Measurements from ENCODE around the gene GPR39.
"Not testable (repeated sequence)": the region's sequence is repeated elsewhere in the genome, so short reads cannot be mapped to it uniquely, and the experiment has no call there.

The GPR39 gene

DNA sequence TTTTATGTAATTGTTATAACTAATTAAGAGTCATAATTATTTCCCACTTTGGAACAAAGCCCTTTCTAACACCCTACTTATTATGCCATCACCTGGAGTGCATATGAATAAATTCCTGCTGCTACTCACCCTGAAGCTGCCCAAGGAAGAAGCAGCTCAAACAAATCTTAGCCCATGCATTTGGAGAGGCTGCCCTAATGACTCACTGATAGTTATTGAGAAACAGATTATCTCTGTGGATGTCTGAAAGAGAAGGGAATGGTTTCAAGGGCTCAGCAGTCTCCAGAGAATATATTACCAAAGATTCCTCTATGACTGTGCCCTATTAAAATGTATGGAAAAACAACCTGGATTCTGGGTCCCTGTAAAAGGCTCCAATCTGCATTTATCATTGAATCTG lies 81.0 kb downstream of the GPR39 start:
- no peak for DNase-seq (ENCODE audit: low spot score)

GRCh38 chr2:132503701-132504100 lies 87.1 kb downstream of the GPR39 start:
- DNase-seq (ENCODE audit: low spot score), result no peak

DNA sequence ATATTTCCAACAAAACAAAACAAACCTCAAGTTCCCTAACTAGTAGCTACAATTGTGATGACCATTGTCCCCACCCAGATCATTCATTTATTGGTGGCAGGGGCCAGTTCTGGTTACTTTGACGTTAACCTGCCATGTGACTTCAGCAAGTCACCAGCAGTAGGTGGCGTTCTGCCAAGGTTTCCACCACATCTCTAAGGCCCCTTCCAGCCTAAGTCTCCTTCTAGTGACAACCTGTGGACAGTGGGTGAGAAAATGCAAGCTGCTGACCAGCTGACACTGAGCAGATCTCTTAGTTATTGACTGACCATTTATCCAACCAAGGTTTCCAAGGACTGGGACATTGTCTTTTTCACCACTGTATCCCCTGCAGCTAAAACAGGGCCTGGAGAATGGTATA lies 98.4 kb downstream of the GPR39 start:
- DNase-seq (ENCODE audit: low spot score), result no peak

- DNase-seq (ENCODE audit: low spot score), result no peak
Measured at GRCh38 chr2:132517386-132517785, 100.8 kb downstream of the GPR39 start.

DNA sequence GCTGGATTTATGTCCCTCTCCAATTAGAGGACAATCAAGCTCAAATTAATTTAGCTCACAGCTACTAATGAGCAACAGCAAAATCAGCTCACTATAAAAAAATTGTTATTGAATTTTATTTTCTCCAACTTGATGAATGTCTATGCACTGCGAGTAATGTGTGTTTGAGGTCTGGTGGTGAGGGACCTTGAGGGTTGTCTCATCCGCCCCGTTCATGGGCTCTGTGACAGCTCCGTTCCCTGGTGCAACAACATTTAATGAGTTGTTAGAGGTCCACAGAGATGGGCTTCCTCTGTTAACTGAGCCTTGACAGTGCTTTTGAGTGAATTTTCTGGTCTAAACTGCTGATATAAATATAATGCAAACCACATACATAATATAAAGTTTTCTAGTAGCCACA lies 101.7 kb downstream of the GPR39 start:
- DNase-seq (ENCODE audit: low spot score), result no peak

GRCh38 chr2:132519566-132519965 lies 103.0 kb downstream of the GPR39 start:
- DNase-seq (ENCODE audit: low spot score), result no peak

GRCh38 chr2:132521341-132521740 lies 104.7 kb downstream of the GPR39 start:
- no peak for DNase-seq (ENCODE audit: low spot score)

DNA sequence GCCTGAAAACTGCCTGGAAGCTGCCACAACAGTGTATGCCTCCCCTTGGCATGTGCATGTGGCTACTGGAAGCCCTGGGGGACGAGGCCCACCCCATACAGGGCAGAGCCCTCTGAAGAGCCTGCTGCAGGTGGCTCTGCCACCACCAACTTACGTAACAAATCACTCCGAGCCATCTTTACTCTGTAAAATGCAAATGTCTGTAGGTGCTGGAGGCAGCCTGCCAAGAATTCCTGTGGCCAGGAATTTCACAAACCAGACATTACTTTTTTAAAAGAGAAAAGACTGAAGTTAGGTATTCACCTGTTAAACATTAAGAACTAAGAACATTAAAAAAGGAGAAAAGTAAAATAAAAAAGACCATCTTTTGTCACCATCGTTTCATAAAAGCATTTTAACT lies 106.3 kb downstream of the GPR39 start:
- no peak for DNase-seq (ENCODE audit: low spot score)

DNA sequence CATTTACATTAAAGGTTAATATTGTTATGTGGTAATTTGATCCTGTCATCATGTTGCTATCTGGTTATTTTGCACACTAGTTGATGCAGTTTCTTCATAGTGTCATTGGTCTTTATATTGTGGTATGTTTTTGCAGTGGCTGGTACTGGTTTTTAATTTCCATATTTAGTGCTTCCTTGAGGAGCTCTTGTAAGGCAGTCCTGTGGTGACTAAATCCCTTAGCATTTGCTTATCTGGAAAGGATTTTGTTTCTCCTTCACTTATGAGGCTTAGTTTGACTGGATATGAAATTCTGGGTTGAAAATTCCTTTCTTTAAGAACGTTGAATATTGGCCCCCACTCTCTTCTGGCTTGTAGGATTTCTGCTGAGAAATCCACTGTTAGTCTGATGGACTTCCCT lies 120.5 kb downstream of the GPR39 start:
- not testable (repeated sequence) for DNase-seq (ENCODE audit: low spot score)

DNA sequence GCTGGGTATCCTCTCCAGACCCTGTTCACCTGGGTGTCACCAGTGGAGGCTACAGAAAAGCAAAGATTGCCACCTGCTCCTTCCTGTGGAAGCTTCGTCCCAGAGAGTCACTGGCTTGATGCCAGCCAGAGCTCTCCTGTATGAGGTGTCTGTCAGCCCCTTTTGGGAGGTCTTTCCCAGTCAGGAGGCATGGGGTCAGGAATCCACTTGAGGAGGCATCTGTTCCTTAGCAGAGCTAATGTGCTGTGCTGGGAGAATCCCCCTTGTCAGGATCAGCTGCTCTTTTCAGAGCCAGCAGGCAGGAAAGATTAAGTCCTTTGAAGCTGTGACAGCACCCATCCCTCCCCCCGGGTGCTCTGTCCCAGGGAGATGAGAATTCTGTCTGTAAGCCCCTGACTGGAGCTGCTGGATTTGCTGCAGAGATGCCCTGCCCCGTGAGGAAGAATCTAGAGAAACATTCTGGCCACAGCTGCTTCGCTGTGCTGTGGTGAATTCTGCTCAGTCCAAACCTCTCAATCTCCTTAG lies 121.8 kb downstream of the GPR39 start:
- DNase-seq (ENCODE audit: low spot score), result no peak

DNA sequence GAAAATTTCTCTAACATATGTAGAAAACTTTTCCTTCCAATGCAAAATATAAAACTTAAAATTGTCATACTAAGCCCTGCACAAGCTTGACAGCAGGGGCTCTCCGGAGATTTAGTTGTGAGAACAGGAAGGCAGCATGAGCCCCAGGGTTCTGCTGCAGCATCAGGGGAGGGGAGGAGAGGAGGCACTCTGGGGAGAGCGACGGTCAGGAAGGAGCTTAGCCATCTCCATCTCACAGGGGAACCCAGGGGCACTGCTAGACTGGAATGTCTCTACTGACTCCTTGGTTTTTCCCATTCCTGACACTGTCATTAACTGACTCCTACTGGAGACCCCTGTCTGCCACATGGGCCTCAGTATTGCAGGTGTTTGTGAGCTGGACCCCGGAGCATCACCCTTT lies 123.6 kb downstream of the GPR39 start:
- no peak for DNase-seq (ENCODE audit: low spot score)

DNA sequence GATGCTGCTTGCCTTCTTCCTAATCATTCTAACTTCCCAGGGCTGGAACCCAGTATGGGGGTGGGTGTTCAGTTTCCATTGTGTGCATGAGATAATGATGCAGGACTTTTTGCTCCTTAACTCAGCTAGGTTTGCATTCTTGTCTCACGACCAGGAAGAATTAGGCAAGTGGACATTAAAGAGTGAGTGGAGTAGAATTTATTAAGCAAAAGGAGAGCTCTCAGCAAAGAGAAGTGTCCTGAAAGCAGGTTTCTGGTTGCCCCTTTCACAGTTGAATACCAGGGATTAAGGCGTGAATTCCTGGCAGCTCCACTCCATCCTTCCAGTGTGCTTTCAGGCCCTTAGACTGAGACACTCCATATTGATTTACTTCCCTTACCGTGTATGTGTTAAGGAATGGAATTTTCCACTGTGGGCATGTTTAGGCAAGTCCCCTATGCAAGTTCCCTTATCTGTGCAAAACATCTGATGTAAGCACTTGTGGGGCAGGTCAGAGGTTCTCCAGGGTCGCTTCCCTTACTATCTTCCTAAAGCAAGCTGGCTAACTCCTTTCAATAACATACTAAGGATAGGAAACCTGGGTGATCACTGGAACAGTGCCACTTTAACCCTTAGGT lies 126.5 kb downstream of the GPR39 start:
- DNase-seq (ENCODE audit: low spot score), result no peak

- no peak for DNase-seq (ENCODE audit: low spot score)
Measured at GRCh38 chr2:132544006-132544630, 127.5 kb downstream of the GPR39 start.

DNA sequence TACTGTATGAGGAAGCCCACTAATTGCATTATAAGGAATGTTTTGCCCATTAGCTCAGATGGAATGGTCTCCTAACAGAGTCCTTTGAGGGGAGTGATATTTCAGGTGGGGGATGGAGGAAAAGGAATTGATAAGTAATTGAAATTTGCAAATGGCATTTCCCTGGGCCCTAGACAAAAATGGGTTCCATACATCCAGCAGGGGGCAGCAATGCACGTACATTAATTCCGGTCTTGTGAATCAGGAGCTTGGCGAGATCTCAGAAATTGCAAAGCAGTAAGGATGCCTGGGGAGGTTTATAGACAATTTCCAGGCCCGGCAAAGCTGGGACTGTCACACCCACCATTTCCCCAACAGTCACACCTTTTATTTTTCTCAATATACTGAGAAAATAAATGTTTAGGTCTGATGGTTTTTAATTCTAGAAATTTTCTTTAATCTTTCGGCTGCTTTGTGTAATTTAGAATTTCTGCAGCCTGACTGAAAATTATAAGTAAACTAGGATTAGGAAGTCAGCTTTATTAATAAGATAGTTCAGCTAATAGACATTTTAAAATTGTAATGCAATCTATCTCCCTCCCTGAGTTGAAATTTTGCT lies 130.6 kb downstream of the GPR39 start:
- DNase-seq (ENCODE audit: low spot score), result peak; percentile 24

GRCh38 chr2:132549935-132550670 lies 133.5 kb downstream of the GPR39 start:
- DNase-seq (ENCODE audit: low spot score), result no peak

DNA sequence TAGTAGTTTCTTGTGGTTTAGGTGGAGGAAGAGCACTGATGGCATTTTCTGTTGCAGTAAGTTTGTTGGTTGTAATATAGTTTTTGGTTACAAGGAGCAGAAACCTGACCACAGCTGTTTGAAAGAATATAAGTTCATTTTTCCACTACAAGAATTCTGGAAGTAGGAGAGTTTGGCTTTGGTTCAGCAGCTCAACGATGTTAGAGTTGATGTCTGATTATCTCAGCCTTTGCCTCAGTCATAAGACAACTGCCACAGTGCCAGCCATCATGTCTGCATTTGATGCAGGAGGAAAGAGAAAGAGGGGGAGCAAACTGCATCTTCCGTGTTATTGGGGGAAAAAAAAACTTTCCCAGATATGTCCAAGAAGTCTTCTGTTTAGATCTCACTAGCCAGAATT lies 134.3 kb downstream of the GPR39 start:
- DNase-seq (ENCODE audit: low spot score), result no peak

GRCh38 chr2:132557694-132558093 lies 141.1 kb downstream of the GPR39 start:
- no peak for DNase-seq (ENCODE audit: low spot score)

DNA sequence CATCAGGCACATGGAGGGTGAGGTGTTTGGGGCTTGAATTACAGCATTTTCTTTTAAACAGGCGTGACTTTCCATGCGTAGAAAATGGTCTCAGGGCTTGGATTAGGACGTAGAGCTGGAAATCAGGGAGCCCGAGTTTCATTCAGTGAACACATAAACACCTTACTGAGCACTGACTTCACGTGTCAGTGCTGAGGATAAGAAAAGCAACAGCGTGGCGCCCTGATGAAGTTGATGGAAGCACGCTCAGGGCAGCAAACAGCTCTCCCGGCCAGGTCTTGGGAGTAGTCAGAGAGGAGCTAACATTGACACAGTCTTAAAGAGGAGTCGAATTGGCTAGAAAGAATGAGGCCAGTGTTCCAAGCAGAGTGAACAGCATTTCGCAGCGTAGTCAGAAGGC lies 142.7 kb downstream of the GPR39 start:
- DNase-seq (ENCODE audit: low spot score), result no peak

GRCh38 chr2:132559921-132560320 lies 143.3 kb downstream of the GPR39 start:
- DNase-seq (ENCODE audit: low spot score), result no peak

DNA sequence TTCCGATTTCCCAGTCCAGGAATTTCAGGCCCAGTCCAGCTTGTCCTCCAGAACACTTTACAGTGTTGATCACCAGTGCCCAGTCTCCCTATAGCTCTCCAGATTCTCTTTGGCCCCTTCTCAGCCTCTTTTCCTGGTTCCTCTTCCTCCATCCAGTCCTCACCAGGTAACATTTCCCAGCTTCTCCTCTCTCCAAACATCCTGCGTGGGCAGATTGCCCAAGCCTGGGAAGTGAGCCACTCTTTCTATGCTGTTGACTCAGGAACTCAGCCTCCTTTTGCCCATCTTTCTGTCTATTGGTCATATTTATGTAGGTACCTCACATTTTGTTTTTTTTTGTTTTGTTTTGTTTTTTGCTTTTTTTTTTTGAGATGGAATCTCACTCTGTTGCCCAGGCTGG lies 144.0 kb downstream of the GPR39 start:
- DNase-seq (ENCODE audit: low spot score), result no peak

DNA sequence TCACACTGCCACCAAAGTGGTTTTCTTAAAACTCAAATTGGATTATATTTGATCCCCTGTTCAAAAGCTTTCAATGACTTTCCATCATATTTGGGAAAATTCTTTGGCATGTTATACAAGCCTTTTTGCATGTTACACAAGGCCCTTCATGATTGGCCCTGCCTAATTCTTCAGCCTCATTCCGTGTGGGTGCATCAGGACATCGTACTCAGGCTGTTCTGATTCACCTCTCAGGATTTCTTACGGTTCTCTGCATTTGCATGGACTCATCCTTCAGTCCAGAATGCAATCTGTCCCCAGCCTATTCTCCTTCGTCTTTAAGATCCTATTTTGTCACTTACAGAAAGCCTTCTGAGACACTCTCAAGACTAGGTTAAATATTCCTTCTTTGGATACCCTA lies 145.6 kb downstream of the GPR39 start:
- DNase-seq (ENCODE audit: low spot score), result no peak

- no peak for DNase-seq (ENCODE audit: low spot score)
Measured at GRCh38 chr2:132564065-132564464, 147.5 kb downstream of the GPR39 start.

DNA sequence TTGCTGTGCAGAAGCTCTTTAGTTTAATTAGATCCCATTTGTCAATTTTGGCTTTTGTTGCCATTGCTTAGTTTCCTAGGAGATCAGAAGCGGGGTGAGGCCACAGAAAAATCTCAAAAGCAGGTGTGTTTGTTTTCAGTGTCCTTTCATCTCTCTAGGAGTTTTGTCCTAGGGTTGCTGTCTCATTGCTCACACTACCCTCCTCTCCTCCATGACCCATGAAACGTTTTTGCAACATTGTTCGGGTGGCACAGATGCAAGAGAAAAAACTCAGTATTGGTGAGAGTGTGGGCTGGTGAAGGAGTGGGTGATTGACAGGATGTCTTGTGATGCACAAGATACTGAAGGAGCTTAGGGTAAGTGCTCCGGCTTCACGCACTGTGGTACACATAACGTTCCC lies 149.8 kb downstream of the GPR39 start:
- no peak for DNase-seq (ENCODE audit: low spot score)

Data from LoVo (cell line).